Esophagus muscularis mucosa (tissue), 4 donors: ENCODE data around the gene ID1.

Experiments used
- CTCF ChIP-seq, 3 experiments: fragments of 200-600 bp in 2 of 3; fragments of 450-650 bp in 1 of 3; sonication (generic) in 2 of 3; IDR thresholded peaks; one replicate each; pipeline ENCODE4 v1.5.1; 2017 to 2019; ENCODE audit warnings: antibody characterized with exemption in 3 of 3, mild to moderate bottlenecking in 2 of 3, moderate library complexity in 1 of 3
- EP300 ChIP-seq: sonication (generic); formaldehyde crosslinking; IDR thresholded peaks from one replicate; pipeline ENCODE4 v1.6.1; 2017; ENCODE audit warnings: antibody characterized with exemption
- POLR2A ChIP-seq: fragments of 450-650 bp; IDR thresholded peaks from one replicate; pipeline ENCODE4 v1.6.1; 2017; ENCODE audit warnings: antibody characterized with exemption, moderate library complexity, mild to moderate bottlenecking, low read depth
- POLR2AphosphoS5 ChIP-seq, 2 donors: sonication (generic); formaldehyde crosslinking; IDR thresholded peaks; one replicate each; pipeline ENCODE4 v1.6.1; 2017; ENCODE audit warnings: antibody characterized with exemption in 2 of 2

DNA sequence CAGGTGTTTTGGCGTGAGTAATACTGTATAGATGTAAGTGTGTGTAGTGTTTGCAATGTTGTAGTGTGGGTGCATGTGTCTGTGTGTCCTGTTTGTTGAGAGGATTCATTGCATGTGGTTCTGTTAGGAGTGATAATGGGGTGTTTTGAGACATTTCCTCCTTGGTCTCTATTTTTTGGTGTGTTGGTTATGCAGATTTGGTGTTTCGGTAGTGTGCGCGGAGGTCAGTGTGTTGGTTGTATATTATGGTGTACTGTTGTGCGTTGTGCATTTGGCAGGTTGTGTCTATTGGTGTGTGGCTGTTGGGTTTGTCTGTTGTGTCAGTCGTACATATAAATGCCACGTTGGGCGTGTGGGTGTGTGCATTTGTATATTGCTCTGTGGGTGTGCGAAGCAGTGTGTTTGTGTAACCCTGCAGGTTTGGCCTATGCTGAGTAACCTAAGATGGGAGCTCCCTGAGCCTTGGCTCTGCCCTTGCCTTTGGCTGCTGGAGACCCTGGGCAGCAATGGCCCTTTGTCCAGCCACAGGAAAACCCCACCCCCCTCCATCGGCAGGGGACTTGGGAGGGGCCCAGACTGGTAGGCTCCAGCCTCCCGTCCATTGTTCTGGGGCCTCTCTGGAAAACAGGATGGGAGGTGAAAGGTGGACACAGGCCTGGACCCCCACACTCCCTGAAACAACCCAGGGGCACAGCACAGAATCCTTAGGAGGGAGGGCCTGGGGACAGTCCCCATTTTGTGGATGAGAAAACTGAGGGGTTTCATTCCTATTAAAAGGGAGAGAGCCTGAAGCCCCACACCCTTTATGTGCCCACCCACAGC lies 10.3 kb upstream of the ID1 start:
- TF ChIP-seq CTCF (IDR thresholded peaks at IDR 0.05) (no peak), POLR2AphosphoS5 (IDR thresholded peaks at IDR 0.05) (peak; percentile 33 to 39), POLR2A (no peak), EP300 (no peak)
